Endothelial cell (in vitro differentiated cells): ENCODE results near the gene TSACC. TPM values are rescaled to one million over a fixed set of nuclear protein-coding genes. Genes with fewer than 3 reads are reported as not detected.
"Not testable (repeated sequence)": the region's sequence is repeated elsewhere in the genome, so short reads cannot be mapped to it uniquely, and the experiment has no call there.

Source experiments
- DNase-seq: peaks from one replicate; pipeline ENCODE4 v3.0.0; 2021; ENCODE audit warnings: low spot score
- H3K27ac Mint-ChIP-seq: one replicate; pipeline ENCODE4 v1.8.0; 2021; ENCODE audit warnings: mixed read lengths, inconsistent platforms; ENCODE audit not compliant: unreplicated experiment
- H3K27me3 Mint-ChIP-seq: one replicate; pipeline ENCODE4 v1.8.0; 2021; ENCODE audit warnings: mild to moderate bottlenecking, moderate library complexity, mixed read lengths, inconsistent platforms; ENCODE audit not compliant: unreplicated experiment
- H3K36me3 Mint-ChIP-seq: one replicate; pipeline ENCODE4 v1.8.0; 2021; ENCODE audit warnings: mild to moderate bottlenecking, low read depth, mixed read lengths, inconsistent platforms; ENCODE audit not compliant: unreplicated experiment
- H3K4me1 Mint-ChIP-seq: one replicate; pipeline ENCODE4 v1.8.0; 2021; ENCODE audit warnings: mild to moderate bottlenecking, mixed read lengths, inconsistent platforms; ENCODE audit not compliant: unreplicated experiment
- H3K4me3 Mint-ChIP-seq: one replicate; pipeline ENCODE4 v1.8.0; 2021; ENCODE audit warnings: mild to moderate bottlenecking, mixed read lengths, inconsistent platforms; ENCODE audit not compliant: unreplicated experiment
- H3K9me3 Mint-ChIP-seq: one replicate; pipeline ENCODE4 v1.8.0; 2021; ENCODE audit warnings: mixed read lengths, inconsistent platforms; ENCODE audit not compliant: unreplicated experiment
- CTCF ChIP-seq: fragments of 200-600 bp; sonication (generic); IDR thresholded peaks from one replicate; pipeline ENCODE4 v1.5.0; 2021; ENCODE audit warnings: antibody characterized with exemption; ENCODE audit not compliant: unreplicated experiment
- total RNA-seq: library from RNA; stranded (reverse); fragmentation: NEBNext Ultra II Directional; extraction: Animal tissue kit (Norgen Biotek cat#: 25700); gene quantifications from one replicate; pipeline ENCODE4 v1.2.1, GENCODE V29; 2021; ENCODE audit not compliant: unreplicated experiment

TSACC gene
- total RNA-seq, 1 donor from 2014 or later: not detected

- Mint-ChIP-seq H3K27ac (no peak within 1 kb of the TSS), H3K27me3 (peaks cover 8% of the 10 kb centered on the region), H3K4me3 (peak within 1 kb of the TSS; percentile 80), H3K4me1 (peaks cover 4% of the 10 kb centered on the region), H3K9me3 (no peaks in the 10 kb centered on the region), H3K36me3 (no peaks in the 10 kb centered on the region)
- DNase-seq: peak; percentile 52
- no peak for TF ChIP-seq CTCF
Observed at GRCh38 chr1:156368889-156369684, 30.8 kb downstream of the TSACC start, which contains the start of gene RHBG. TSS of gene RHBG (plus strand) at chr1:156369211. CDS start at chr1:156369250, 39 bp downstream.

- H3K4me3 Mint-ChIP-seq, H3K27ac Mint-ChIP-seq, H3K27me3 Mint-ChIP-seq, DNase-seq, H3K4me1 Mint-ChIP-seq, H3K9me3 Mint-ChIP-seq, H3K36me3 Mint-ChIP-seq: not testable (repeated sequence)
Observed at GRCh38 chr1:156369685-156370286, 31.5 kb downstream of the TSACC start.

GRCh38 chr1:156371553-156372264 lies 33.4 kb downstream of the TSACC start:
- DNase-seq: no peak
- Mint-ChIP-seq H3K4me3 (no peak overlapping the region), H3K4me1 (peaks cover 4% of the 10 kb centered on the region), H3K36me3 (no peaks in the 10 kb centered on the region), H3K27me3 (peaks cover 8% of the 10 kb centered on the region), H3K27ac (no peak overlapping the region), H3K9me3 (no peaks in the 10 kb centered on the region)
- TF ChIP-seq CTCF: no peak

- DNase-seq: no peak
- TF ChIP-seq CTCF: no peak
- Mint-ChIP-seq H3K4me3 (no peak overlapping the region), H3K27ac (no peak overlapping the region), H3K4me1 (peaks cover 4% of the 10 kb centered on the region), H3K27me3 (peaks cover 8% of the 10 kb centered on the region), H3K36me3 (no peaks in the 10 kb centered on the region), H3K9me3 (no peaks in the 10 kb centered on the region)
Observed at GRCh38 chr1:156372265-156372586, 33.9 kb downstream of the TSACC start.

GRCh38 chr1:156372876-156373275 lies 34.5 kb downstream of the TSACC start:
- Mint-ChIP-seq H3K27ac (no peak overlapping the region), H3K27me3 (peaks cover 6% of the 10 kb centered on the region), H3K36me3 (no peaks in the 10 kb centered on the region), H3K4me1 (peaks cover 8% of the 10 kb centered on the region), H3K4me3 (no peak overlapping the region), H3K9me3 (no peaks in the 10 kb centered on the region)
- TF ChIP-seq CTCF: no peak
- no peak for DNase-seq
